Fibroblast of skin of right biceps (primary cell): ENCODE data around the gene FOXR1.
"Not testable (repeated sequence)": the region's sequence is repeated elsewhere in the genome, so short reads cannot be mapped to it uniquely, and the experiment has no call there.

Experiments
- DNase-seq: peaks from one replicate; pipeline ENCODE4 v3.0.0-alpha.2; 2013

Gene FOXR1

GRCh38 chr11:118998388-118998717 lies 26.8 kb downstream of the FOXR1 start:
- DNase-seq = no peak

DNA sequence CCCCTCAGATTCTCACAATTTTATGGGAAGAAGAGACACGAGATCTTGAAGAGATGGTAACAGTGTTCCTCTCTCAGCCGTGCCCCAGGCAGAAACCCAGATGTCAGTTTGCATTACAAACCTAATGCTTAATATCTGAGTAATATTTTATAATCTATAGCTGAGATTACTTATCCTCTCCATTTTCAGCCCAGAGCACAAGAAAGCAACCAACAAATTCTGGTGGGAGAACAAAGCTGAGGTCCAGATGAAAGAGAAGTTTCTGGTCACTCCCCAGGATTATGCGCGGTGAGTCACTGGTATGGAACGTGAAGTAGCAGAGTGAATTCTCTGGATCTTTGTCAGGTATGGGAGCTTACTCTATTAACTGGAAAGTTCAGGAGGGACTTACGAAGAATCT lies 27.3 kb downstream of the FOXR1 start:
- peak; percentile 70 for DNase-seq

DNA sequence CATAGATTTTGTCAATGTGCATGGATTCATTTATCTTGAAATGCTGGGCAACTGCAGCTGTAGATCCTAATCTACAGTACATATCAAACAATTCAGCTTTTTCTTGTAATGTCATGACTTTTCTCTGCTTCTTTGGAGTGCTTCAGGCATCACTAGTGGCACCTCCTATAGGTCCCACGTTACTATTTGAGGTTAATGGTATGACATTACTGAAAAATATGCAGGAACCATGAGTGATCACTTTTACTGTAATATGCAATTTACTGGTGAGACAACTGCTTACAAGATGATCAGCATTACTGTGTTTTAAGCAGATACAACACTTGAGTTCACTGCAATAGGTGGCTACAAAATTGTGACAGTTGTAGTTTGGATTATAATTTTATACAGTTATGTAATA lies 29.3 kb downstream of the FOXR1 start:
- peak; percentile 73 for DNase-seq

GRCh38 chr11:119006656-119007055 lies 35.1 kb downstream of the FOXR1 start:
- no peak for DNase-seq

GRCh38 chr11:119011476-119012053 lies 40.0 kb downstream of the FOXR1 start:
- no peak for DNase-seq

DNA sequence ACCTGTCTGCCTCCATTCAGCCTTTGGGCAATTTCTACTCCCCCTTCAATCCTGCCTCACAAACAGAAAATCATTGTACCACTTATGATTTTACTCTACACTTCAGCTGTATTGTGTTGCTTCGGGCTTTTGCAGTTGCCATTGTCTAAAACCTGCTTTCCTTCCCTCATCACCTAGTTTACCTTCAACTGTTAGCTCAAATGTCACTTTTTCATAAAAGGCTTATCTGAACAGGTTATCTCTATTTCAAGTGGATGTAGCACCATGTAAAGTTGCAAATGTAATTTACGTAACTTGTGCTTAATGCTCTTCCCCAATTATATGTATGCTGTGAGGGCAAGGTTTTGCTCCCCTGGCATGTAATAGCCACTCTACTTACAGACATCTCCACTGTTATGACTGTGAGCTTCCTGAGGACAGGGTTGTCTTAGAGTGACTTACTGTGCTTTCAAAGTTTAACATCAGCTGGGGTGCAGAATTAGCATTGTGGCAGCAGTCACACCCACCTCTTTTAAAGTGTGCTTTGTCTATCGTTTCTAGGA lies 41.1 kb downstream of the FOXR1 start:
- no peak for DNase-seq

DNA sequence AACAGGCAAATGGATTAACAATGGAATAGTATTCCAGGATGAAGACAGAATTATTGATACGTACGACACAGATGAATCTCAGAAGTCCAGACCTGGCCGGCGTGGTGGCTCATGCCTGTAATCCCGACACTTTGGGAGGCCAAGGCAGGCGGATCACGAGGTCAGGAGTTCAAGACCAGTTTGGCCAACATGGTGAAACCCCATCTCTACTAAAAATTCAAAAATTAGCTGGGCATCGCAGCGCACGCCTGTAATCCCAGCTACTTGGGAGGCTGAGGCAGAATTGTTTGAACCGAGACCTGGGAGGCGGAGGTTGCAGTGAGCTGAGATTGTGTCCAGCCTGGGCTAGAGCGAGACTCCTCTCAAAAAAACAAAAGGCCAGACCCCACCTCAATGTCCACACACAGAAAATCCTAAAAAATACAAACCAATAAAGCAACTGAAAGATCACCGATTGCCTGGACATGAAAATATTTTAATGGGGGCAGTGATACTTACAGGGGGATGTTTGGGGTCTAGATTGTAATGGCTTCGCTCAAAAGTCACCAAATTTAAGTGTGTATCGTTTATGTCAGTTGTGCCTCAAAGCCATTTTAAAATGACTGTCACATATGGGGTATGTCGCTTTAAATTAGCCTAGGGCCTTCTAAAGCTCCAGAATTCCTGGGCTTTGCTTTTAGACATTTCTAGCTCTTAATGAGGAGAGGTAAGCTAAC lies 42.8 kb downstream of the FOXR1 start:
- DNase-seq = no peak

- DNase-seq = no peak
Observed at GRCh38 chr11:119015054-119015611, 43.6 kb downstream of the FOXR1 start.

DNA sequence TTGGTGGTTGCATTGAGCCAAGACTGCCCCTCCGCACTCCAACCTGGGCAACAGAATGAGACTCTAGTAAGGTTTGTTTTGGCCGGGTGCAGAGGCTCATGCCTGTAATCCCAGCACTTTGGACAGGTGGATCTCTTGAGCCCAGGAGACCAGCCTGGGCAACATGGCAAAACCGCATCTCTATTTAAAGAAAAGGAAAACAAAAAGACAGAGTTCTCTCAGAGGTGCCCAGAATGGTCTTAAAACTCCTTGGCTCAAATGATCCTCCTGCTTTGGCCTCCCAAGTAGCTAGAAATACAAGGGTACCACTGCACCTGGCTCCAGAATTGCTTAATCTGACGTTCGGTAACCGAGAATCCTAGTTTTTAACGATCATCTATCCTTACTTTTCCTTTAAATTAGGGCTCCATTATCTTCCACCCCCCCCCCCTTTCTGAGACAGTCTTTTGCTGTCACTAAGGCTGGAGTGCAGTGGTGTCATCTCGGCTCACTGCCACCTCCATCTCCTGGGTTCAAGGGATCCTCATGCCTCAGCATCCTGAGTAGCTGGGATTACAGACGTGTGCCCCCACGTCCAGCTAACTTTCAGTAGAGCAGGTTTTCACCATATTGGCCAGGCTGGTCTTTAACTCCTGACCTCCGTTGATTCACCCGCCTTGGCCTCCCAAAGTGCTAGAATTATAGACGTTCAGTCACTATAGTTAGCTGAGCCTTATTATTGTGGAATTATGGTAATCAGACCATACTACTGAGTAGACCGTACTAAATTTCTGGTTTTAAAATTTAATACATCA lies 44.9 kb downstream of the FOXR1 start:
- no peak for DNase-seq

DNA sequence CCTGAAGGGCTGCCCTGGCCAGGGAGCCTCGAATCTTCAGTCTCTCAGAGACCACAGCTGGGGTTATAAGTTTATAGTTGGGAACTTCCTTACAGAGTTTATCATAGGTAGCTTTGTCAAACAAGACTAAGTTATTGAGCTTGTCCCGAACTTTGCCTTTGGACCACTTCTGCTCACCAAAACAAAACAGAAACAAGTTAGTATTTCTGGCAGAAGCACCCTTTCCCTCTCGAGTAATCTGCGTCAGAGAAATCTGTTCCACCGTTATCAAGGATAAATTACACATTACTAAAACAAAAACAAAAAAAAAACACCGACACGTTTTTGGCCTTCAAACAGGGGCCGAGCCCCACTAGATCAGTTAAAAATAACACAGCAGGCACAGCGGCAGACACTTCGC lies 45.8 kb downstream of the FOXR1 start:
- DNase-seq = not testable (repeated sequence)

GRCh38 chr11:119018074-119018938 lies 46.7 kb downstream of the FOXR1 start, which contains the start of the genes RPS25 and TRAPPC4:
RPS25 (minus strand) TSS chr11:119018343; CDS start chr11:119018284, 59 bp downstream.
TRAPPC4 (plus strand) TSS chr11:119018766; CDS start chr11:119018796, 30 bp downstream.
- peak; percentile 96 for DNase-seq

DNA sequence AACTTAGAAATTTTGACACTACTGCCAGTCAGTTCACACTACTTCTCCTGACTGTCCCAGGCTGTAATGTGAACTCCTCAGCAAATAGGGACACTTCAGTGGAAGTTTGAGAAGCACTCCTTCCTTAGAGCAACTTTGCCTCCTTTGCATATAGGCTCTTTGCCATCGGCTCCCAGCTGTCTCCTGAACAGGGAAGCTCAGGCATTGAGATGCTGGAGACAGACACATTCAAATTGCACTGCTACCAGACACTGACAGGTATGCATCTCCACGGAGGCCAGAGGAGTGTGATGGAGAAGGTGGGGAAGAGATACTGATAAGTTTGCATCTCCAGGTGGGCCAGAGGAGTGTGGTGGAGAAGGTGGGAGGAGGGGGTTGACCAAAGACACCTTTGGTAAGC lies 48.4 kb downstream of the FOXR1 start:
- DNase-seq = no peak

GRCh38 chr11:119021631-119022030 lies 50.1 kb downstream of the FOXR1 start:
- no peak for DNase-seq

DNA sequence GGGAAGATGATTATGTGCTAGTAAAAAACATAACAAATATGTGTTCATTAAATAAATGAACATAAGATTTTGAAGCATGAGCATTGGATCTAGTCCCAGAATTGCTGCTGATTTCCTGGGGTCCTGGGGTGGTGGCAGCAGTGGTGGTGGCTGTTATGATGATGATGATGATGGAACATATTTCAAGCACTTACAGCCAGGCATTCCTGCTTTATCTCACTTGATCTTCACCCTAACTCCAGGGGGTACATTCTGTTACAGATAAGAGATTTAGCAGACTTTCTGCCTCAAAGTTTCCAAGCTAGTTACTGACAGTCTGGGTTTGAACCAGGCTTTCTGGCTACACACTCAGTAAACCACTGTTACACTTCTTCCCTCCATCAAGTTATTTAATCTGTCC lies 52.2 kb downstream of the FOXR1 start:
- DNase-seq = peak; percentile 37

- DNase-seq = no peak
Observed at GRCh38 chr11:119024430-119025098, 53.0 kb downstream of the FOXR1 start.

GRCh38 chr11:119025099-119025473 lies 53.5 kb downstream of the FOXR1 start:
- DNase-seq = no peak

DNA sequence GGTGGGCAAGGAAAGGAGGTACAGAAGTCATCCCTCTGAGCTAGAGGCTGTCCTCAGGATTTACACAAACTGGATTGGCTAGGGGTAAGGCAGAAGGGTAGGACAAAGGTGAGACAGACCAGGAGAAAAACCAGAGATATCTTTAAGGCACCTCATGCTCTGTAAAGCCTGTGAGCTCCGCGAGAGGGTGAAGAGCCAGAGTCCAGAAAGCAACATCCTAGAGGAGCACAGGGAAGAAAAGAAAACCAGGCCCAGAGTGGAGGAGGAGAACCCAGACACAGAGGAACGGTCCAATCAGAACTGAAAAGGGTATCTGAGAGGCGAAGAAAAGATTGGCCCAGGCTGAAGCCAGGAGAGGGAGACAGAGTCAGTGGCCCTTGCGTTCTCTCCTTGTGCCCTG lies 54.0 kb downstream of the FOXR1 start:
- no peak for DNase-seq

DNA sequence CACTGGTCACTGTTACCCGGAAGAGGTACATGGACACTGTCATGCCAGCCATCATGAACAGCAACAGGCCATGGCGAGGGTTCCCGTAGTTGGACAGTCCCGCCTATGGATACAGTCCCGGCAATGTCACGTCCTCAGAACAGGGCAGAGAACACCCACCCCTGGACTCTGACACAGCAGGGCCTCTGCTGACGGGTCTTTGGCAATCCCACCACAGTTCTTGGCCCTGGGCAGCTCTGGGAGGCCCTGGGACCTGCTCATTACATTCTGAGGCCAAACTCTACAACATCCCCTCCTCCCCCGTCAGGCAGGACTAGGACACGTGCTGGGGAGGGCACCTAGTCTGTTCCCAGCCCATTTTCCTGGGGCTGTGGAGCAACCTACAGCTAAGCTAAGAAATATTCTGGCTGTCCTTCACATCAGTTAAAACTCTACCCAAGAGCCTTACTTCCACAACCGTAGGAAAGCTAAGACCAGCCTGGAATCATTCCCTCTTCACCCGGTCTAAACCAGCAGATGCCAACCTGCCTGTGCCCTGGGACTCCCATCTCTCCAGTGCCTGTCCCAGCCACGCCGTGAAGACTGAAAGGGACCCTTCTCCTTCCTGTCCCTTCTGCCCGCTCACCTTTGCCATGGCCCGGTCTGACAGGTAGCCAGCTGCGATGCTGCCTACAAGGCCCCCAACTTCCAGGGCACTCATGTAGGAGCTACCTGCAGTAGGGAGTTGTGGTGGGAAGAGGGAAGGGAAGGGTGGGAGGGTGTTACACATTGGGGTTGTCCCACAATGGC lies 54.6 kb downstream of the FOXR1 start:
- no peak for DNase-seq

- DNase-seq = no peak
Observed at GRCh38 chr11:119026970-119027369, 55.4 kb downstream of the FOXR1 start.

DNA sequence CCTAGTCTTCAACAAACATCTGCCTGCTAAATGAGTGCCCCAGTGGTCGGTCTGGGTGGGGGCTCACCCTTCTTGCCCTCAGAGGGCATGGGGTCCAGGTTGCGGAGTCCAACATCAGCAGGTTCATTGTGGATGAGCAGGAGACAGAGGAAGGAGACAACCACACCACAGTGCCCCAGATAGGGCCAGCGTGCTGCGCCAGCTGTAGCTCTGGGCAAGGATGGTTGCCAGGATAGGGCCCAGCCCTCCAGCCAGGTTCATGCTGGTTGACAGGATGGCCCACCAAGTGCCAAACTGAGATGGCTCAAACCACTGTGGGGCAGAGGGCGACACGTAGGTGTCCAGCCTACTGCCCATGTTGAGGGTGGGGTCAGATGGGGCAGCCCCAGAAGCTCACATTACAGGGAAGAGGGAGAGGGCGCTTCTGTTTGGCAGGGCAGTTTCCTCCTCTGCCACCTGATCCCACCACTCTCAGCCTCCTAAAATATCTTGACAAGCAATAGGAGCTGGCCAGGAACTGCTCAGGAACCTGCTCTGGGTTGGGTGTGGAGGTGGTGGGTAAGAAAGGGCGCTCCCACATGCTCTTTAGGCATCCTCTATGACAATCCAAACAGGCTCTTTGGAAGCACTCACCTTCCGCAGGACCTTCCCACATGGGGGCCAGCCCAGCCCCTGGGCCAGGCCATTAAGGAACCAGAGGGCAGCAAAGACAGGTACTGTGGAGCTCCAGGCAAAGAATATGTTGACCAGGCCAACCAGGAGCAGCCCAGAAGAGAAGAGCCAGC lies 56.2 kb downstream of the FOXR1 start:
- no peak for DNase-seq
